Upper lobe of left lung (tissue), 6 donors: ENCODE results near the gene TREM2. TPM values are rescaled to one million over a fixed set of nuclear protein-coding genes. Genes with fewer than 3 reads are reported as not detected.
"Not testable (repeated sequence)": the region's sequence is repeated elsewhere in the genome, so short reads cannot be mapped to it uniquely, and the experiment has no call there.

Experiments
- ATAC-seq, 2 donors: fragments of 200-7000 bp; cut with Tn5 transposase; one replicate each; pipeline ENCODE4 v1.9.1; 2022; ENCODE audit warnings: mild to moderate bottlenecking in 2 of 2, moderate library complexity in 2 of 2; ENCODE audit not compliant: low FRiP score in 2 of 2
- DNase-seq, 2 donors: peaks; one replicate each; pipeline ENCODE4 v3.0.0-alpha.2; 2019 to 2020
- H3K27ac ChIP-seq, 4 donors: fragments of 200-600 bp; sonication (generic); one replicate each; pipeline ENCODE4 v1.5.1; 2016 to 2019
- H3K27me3 ChIP-seq, 4 donors: fragments of 200-600 bp; sonication (generic); one replicate each; pipeline ENCODE4 v1.5.1; 2017 to 2019
- H3K36me3 ChIP-seq, 4 donors: fragments of 200-600 bp; sonication (generic); one replicate each; pipeline ENCODE4 v1.5.1; 2016 to 2019
- H3K4me1 ChIP-seq, 4 donors: fragments of 200-600 bp; sonication (generic); one replicate each; pipeline ENCODE4 v1.5.1; 2018 to 2019
- H3K4me3 ChIP-seq, 4 donors: fragments of 200-600 bp; sonication (generic); one replicate each; pipeline ENCODE4 v1.5.1; 2017 to 2019; ENCODE audit warnings: mild to moderate bottlenecking in 2 of 4, moderate library complexity in 1 of 4
- H3K9me3 ChIP-seq, 4 donors: fragments of 200-600 bp; sonication (generic); one replicate each; pipeline ENCODE4 v1.5.1; 2018 to 2019
- CTCF ChIP-seq, 6 experiments: fragments of 450-650 bp in 4 of 6; fragments of 200-600 bp in 2 of 6; sonication (generic) in 2 of 6; IDR thresholded peaks; one replicate each; pipeline ENCODE4 v1.5.1; 2016 to 2019; ENCODE audit warnings: antibody characterized with exemption in 6 of 6
- EP300 ChIP-seq, 4 donors: sonication (generic); formaldehyde crosslinking; IDR thresholded peaks; one replicate each; pipeline ENCODE4 v1.5.1; 2017; ENCODE audit warnings: antibody characterized with exemption in 4 of 4, control low read depth in 2 of 4
- POLR2A ChIP-seq, 4 donors: fragments of 450-650 bp; IDR thresholded peaks; one replicate each; pipeline ENCODE4 v1.5.1; 2016 to 2017; ENCODE audit warnings: antibody characterized with exemption in 4 of 4, mild to moderate bottlenecking in 2 of 4
- POLR2AphosphoS5 ChIP-seq, 2 donors: sonication (generic); formaldehyde crosslinking; IDR thresholded peaks; one replicate each; pipeline ENCODE4 v1.5.1; 2017; ENCODE audit warnings: antibody characterized with exemption in 2 of 2
- WGBS, 2 donors: methylation state at CpG; one replicate each; pipeline ENCODE4 v1.1.5; 2017 to 2018; 5-methylcytosine and 5-hydroxymethylcytosine counted together
- total RNA-seq, 6 donors: library from RNA; depleted of rRNA in 4 of 6; stranded (reverse); fragments of >200 nt in 4 of 6; gene quantifications; one replicate each; pipeline versions ENCODE4 v1.1.0 to v1.2.1, GENCODE V29; 2016 to 2021
- donor health status: DM: no; HTN: no; CAD: no; lungs with moderate emphysema.
- donor health status: DM: no; HTN: yes; CAD: no; lungs with severe emphysema.

Gene TREM2
- total RNA-seq, 6 donors from 2014 or later = 6.5 to 66.6 (median 41.0) TPM

- Histone ChIP-seq H3K27ac (no peak overlapping the region), H3K27me3 (no peaks in the 10 kb centered on the region), H3K36me3 (peaks cover 0 to 11% (median 0%) of the 10 kb centered on the region in 4 donors), H3K4me1 (peaks cover 0 to 7% (median 0%) of the 10 kb centered on the region in 4 donors), H3K4me3 (no peak overlapping the region), H3K9me3 (no peaks in the 10 kb centered on the region)
- WGBS, 2 donors = 96 to 100% methylated on average over 3 of the region's 3 CpGs
- TF ChIP-seq POLR2AphosphoS5 (IDR thresholded peaks at IDR 0.05) = no peak
- no peak for TF ChIP-seq POLR2A (IDR thresholded peaks at IDR 0.05)
- no peak for ATAC-seq
- DNase-seq = no peak
Observed at GRCh38 chr6:41125282-41125681, 37.6 kb downstream of the TREM2 start.

- Histone ChIP-seq H3K36me3 (peaks cover 0 to 11% (median 2%) of the 10 kb centered on the region in 4 donors), H3K4me3 (no peak overlapping the region), H3K27me3 (no peaks in the 10 kb centered on the region), H3K27ac (no peak overlapping the region), H3K9me3 (no peaks in the 10 kb centered on the region), H3K4me1 (peaks cover 0 to 7% (median 0%) of the 10 kb centered on the region in 4 donors)
- DNase-seq (peak in 1 of 2 donors; percentile 36), ATAC-seq (no peak)
- no peak for TF ChIP-seq CTCF (IDR thresholded peaks at IDR 0.05)
- no peak for TF ChIP-seq POLR2AphosphoS5 (IDR thresholded peaks at IDR 0.05)
- no peak for TF ChIP-seq POLR2A (IDR thresholded peaks at IDR 0.05)
- 86 to 92% methylated on average over 1 of the region's 1 CpG for WGBS, 2 donors
Observed at GRCh38 chr6:41122918-41123317, 40.0 kb downstream of the TREM2 start.

- no peaks in the 10 kb centered on the region for H3K27me3 ChIP-seq
- H3K4me1 ChIP-seq = peaks cover 0 to 7% (median 0%) of the 10 kb centered on the region in 4 donors
- H3K4me3 ChIP-seq = no peak overlapping the region
- H3K27ac ChIP-seq = no peak overlapping the region
- no peaks in the 10 kb centered on the region for H3K9me3 ChIP-seq
- peaks cover 0 to 11% (median 2%) of the 10 kb centered on the region in 4 donors for H3K36me3 ChIP-seq
- TF ChIP-seq CTCF (IDR thresholded peaks at IDR 0.05) = no peak
- TF ChIP-seq EP300 (IDR thresholded peaks at IDR 0.05) = no peak
- TF ChIP-seq POLR2A (IDR thresholded peaks at IDR 0.05) = no peak
- DNase-seq (peak in 1 of 2 donors; percentile 26), ATAC-seq (peak in 1 of 2 donors; percentile 70)
- WGBS, 2 donors = 65 to 75% methylated on average over 1 of the region's 1 CpG
Observed at GRCh38 chr6:41122373-41122772, 40.5 kb downstream of the TREM2 start.

- ATAC-seq (no peak), DNase-seq (no peak)
- no peak overlapping the region for H3K4me3 ChIP-seq
- WGBS, 2 donors = 100% methylated on average over 1 of the region's 1 CpG
- peaks cover 0 to 7% (median 0%) of the 10 kb centered on the region in 4 donors for H3K4me1 ChIP-seq
- TF ChIP-seq CTCF (IDR thresholded peaks at IDR 0.05) (no peak), EP300 (IDR thresholded peaks at IDR 0.05) (no peak), POLR2A (IDR thresholded peaks at IDR 0.05) (no peak), POLR2AphosphoS5 (IDR thresholded peaks at IDR 0.05) (no peak)
- no peaks in the 10 kb centered on the region for H3K27me3 ChIP-seq
- peaks cover 0 to 11% (median 2%) of the 10 kb centered on the region in 4 donors for H3K36me3 ChIP-seq
- no peaks in the 10 kb centered on the region for H3K9me3 ChIP-seq
- H3K27ac ChIP-seq = no peak overlapping the region
Observed at GRCh38 chr6:41120058-41120457, 42.9 kb downstream of the TREM2 start.

- Histone ChIP-seq H3K4me3 (no peak overlapping the region), H3K4me1 (peaks cover 0 to 7% (median 0%) of the 10 kb centered on the region in 4 donors), H3K36me3 (peaks cover 0 to 11% (median 2%) of the 10 kb centered on the region in 4 donors), H3K27me3 (no peaks in the 10 kb centered on the region), H3K27ac (no peak overlapping the region), H3K9me3 (no peaks in the 10 kb centered on the region)
- WGBS, 2 donors = 66% methylated on average over 1 of the region's 1 CpG
- TF ChIP-seq EP300 (IDR thresholded peaks at IDR 0.05) = no peak
- TF ChIP-seq CTCF (IDR thresholded peaks at IDR 0.05) = no peak
- no peak for TF ChIP-seq POLR2A (IDR thresholded peaks at IDR 0.05)
- no peak for TF ChIP-seq POLR2AphosphoS5 (IDR thresholded peaks at IDR 0.05)
- ATAC-seq (no peak), DNase-seq (no peak)
Observed at GRCh38 chr6:41119508-41119907, 43.4 kb downstream of the TREM2 start.

GRCh38 chr6:41115027-41115426 lies 47.9 kb downstream of the TREM2 start:
- DNase-seq, ATAC-seq, H3K4me1 ChIP-seq, H3K27ac ChIP-seq, H3K36me3 ChIP-seq, H3K4me3 ChIP-seq, H3K27me3 ChIP-seq, H3K9me3 ChIP-seq: not testable (repeated sequence)
- WGBS, 2 donors = 90% methylated on average over 2 of the region's 2 CpGs
